Activated CD8-positive, alpha-beta T cell treated with anti-CD3 and anti-CD28 coated beads for 36 hours (primary cell): ENCODE results near the gene PIR. TPM values are rescaled to one million over a fixed set of nuclear protein-coding genes. Genes with fewer than 3 reads are reported as not detected.

Source experiments
- ATAC-seq: fragments of 200-7000 bp; cut with Tn5 transposase; one replicate; pipeline ENCODE4 v1.10.0; 2021; ENCODE audit warnings: mild to moderate bottlenecking, moderate library complexity
- CTCF ChIA-PET: fragments of 350-600 bp; sonication (Branson Sonifier 250); formaldehyde crosslinking; loops from one replicate; lab custom pipeline; 2021; ENCODE audit warnings: antibody characterized with exemption; lab: Charles Lee
- POLR2A ChIA-PET: fragments of 350-600 bp; sonication (Branson Sonifier 250); formaldehyde crosslinking; loops from one replicate; lab custom pipeline; 2021; ENCODE audit warnings: antibody characterized with exemption; lab: Charles Lee
- DNase-seq: peaks from one replicate; pipeline ENCODE4 v3.0.0-alpha.2; 2020
- H3K27ac Mint-ChIP-seq: one replicate; pipeline ENCODE4 v1.8.0; 2021; ENCODE audit warnings: mild to moderate bottlenecking, mixed read lengths
- H3K27me3 Mint-ChIP-seq: one replicate; pipeline ENCODE4 v1.8.0; 2021; ENCODE audit warnings: mixed read lengths
- H3K36me3 Mint-ChIP-seq: one replicate; pipeline ENCODE4 v1.8.0; 2021; ENCODE audit warnings: low read depth, mixed read lengths
- H3K4me1 Mint-ChIP-seq: one replicate; pipeline ENCODE4 v1.8.0; 2021; ENCODE audit warnings: low read depth, mixed read lengths
- H3K4me3 Mint-ChIP-seq: one replicate; pipeline ENCODE4 v1.8.0; 2021; ENCODE audit warnings: mild to moderate bottlenecking, moderate library complexity, mixed read lengths
- H3K9me3 Mint-ChIP-seq: one replicate; pipeline ENCODE4 v1.8.0; 2021; ENCODE audit warnings: mixed read lengths
- intact Hi-C: fragments of 100-400 bp; cut with micrococcal nuclease; formaldehyde crosslinking; loops from one replicate; pipeline ENCODE4 v1.10.0; 2022
- total RNA-seq, 2 experiments: library from RNA; stranded (reverse); gene quantifications; one replicate each; pipeline ENCODE4 v1.2.3, GENCODE V29; 2021
- TF ChIP-seq, protein P1 (sequence below): fragments of 200-600 bp; IDR thresholded peaks from one replicate; pipeline ENCODE4 v1.8.0; 2022; ENCODE audit warnings: antibody characterized with exemption, mild to moderate bottlenecking

The PIR gene
- total RNA-seq, 2 experiments from 2014 or later, result 0.74 to 1.2 TPM

DNA sequence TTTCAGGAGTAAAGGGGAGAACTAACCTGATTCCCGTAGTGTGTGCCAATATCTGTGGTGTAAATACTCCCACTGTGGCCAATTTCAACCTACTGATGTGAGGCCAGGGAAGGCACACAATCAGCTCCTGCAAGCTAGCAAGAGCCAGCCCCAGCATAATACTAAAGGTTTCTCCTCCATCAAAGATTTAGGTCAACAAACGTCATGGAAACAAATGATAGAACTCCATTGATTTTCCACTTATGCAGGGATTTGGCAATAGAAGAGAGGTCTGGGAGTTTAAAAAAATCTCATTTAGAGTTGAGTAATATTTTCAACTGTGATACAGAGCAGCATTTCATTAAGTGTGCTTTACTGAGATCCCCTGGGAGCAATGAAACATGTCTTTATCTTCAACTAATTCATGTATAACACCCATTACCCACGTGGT lies 93.2 kb downstream of the PIR start:
- H3K27ac Mint-ChIP-seq, result no peak overlapping the region
- H3K4me1 Mint-ChIP-seq, result no peaks in the 10 kb centered on the region
- no peaks in the 10 kb centered on the region for H3K36me3 Mint-ChIP-seq
- ChIA-PET CTCF (no interaction called here), POLR2A (no interaction called here)
- H3K27me3 Mint-ChIP-seq, result no peaks in the 10 kb centered on the region
- H3K4me3 Mint-ChIP-seq, result no peak overlapping the region
- ATAC-seq, result no peak
- intact Hi-C loops, result no loop called here
- H3K9me3 Mint-ChIP-seq, result no peaks in the 10 kb centered on the region
- DNase-seq, result no peak
- TF ChIP-seq, protein P1, sequence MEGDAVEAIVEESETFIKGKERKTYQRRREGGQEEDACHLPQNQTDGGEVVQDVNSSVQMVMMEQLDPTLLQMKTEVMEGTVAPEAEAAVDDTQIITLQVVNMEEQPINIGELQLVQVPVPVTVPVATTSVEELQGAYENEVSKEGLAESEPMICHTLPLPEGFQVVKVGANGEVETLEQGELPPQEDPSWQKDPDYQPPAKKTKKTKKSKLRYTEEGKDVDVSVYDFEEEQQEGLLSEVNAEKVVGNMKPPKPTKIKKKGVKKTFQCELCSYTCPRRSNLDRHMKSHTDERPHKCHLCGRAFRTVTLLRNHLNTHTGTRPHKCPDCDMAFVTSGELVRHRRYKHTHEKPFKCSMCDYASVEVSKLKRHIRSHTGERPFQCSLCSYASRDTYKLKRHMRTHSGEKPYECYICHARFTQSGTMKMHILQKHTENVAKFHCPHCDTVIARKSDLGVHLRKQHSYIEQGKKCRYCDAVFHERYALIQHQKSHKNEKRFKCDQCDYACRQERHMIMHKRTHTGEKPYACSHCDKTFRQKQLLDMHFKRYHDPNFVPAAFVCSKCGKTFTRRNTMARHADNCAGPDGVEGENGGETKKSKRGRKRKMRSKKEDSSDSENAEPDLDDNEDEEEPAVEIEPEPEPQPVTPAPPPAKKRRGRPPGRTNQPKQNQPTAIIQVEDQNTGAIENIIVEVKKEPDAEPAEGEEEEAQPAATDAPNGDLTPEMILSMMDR, result no peak

DNA sequence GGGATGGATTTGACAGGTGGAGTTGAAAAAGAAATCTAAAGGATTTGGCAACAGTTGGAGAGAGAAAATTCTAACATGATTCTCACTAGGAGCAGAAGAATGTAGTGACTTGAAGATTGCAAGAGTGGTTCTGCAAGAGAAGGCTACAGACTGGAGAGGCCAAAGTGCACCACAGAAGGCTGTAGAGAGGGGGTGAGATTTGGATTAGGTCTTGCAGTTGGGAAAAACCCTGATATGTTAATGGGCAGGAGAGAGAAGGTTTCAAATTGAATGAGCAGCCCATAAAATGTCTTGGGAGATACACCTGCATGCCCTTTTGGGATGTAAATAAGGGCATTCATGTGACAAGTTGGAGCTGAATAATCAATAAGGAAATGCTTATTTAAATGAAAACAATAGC lies 94.3 kb downstream of the PIR start:
- intact Hi-C loops, result no loop called here
- no peaks in the 10 kb centered on the region for H3K36me3 Mint-ChIP-seq
- no peak for DNase-seq
- H3K4me3 Mint-ChIP-seq, result no peak overlapping the region
- no peaks in the 10 kb centered on the region for H3K9me3 Mint-ChIP-seq
- no peak overlapping the region for H3K27ac Mint-ChIP-seq
- no peaks in the 10 kb centered on the region for H3K27me3 Mint-ChIP-seq
- ATAC-seq, result no peak
- ChIA-PET CTCF (no interaction called here), POLR2A (no interaction called here)
- TF ChIP-seq, protein P1, result no peak
- no peaks in the 10 kb centered on the region for H3K4me1 Mint-ChIP-seq

DNA sequence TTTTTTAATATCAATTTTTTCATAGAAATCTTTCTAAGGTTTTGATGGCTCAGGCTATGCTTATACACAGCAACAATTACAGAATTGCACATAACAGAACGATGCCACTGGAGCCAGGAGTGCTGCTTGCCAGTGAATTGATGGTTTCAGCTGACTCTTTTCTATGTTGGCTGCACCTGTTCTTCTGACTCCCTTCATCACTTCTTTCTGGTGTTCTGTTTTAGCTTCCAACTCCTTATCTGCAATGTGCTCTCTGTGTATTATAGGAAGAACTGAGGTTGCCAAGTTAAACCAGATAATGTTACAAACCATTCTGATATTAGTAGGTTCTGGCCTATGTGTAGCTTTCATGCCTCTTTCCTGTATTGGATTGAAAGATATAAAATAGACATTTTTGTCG lies 97.3 kb downstream of the PIR start:
- DNase-seq (no peak), ATAC-seq (no peak)
- Mint-ChIP-seq H3K4me3 (no peak overlapping the region), H3K36me3 (no peaks in the 10 kb centered on the region), H3K9me3 (no peaks in the 10 kb centered on the region), H3K4me1 (no peaks in the 10 kb centered on the region), H3K27ac (no peak overlapping the region), H3K27me3 (no peaks in the 10 kb centered on the region)
- POLR2A ChIA-PET, result no interaction called here
- intact Hi-C loops, result no loop called here
- TF ChIP-seq, protein P1, result no peak
- CTCF ChIA-PET, result no interaction called here

DNA sequence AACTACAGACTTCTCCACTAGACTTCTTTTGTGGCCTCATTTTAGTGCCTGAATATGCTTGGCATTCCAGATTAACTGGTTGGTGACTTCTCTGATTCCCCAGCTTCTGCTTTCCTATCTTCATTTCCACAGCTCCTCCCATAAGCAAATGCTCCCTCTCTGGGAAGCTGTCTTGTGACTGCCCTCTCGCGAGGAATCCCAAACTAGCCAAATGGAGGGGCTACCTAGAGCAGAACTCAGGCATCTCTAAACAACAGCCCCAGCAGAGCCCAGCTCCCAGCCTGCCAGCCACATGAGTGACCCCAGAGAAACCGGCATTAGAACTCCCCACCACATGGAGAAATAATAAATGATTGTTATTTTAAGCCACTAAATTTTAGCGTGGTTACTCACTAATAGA lies 101.3 kb downstream of the PIR start:
- CTCF ChIA-PET, result no interaction called here

DNA sequence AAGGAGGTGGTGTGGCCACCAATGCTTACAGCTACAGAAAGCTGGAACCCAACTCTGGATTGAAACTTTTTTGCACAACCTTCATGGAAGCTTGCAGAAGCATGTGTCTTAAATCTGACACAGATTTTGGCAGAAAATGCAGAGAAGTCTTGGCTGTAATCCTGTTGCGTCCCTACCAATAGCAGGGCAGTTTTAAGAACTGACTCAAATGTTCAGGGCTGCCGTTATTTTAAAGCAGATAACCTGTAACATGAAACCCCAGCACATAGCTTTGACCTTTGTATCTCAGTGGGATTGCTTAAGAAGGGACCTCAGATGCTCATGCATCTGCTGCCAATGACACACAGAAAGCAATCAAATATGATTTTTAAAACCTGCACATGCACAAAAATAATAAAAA lies 108.8 kb downstream of the PIR start, which contains the start of gene VEGFD:
VEGFD (minus strand) TSS at position 110 of the 400 bp plus-strand sequence. CDS start 467 bp downstream, outside the sequence.
- H3K9me3 Mint-ChIP-seq, result no peaks in the 10 kb centered on the region
- ATAC-seq (no peak), DNase-seq (no peak)
- TF ChIP-seq, protein P1, result no peak
- peaks cover 3% of the 10 kb centered on the region for H3K27me3 Mint-ChIP-seq
- intact Hi-C loops, result no loop called here
- no peaks in the 10 kb centered on the region for H3K4me1 Mint-ChIP-seq
- no peaks in the 10 kb centered on the region for H3K36me3 Mint-ChIP-seq
- CTCF ChIA-PET, result no interaction called here
- no peak within 1 kb of the TSS for H3K27ac Mint-ChIP-seq
- no peak within 1 kb of the TSS for H3K4me3 Mint-ChIP-seq
- POLR2A ChIA-PET, result no interaction called here

More for the DNA sequence above, 101.3 kb downstream of the PIR start:
- POLR2A ChIA-PET, result no interaction called here
- no peak overlapping the region for H3K27ac Mint-ChIP-seq
- ATAC-seq (no peak), DNase-seq (no peak)
- TF ChIP-seq, protein P1, result no peak
- intact Hi-C loops, result no loop called here
- no peaks in the 10 kb centered on the region for H3K36me3 Mint-ChIP-seq
- no peak overlapping the region for H3K4me3 Mint-ChIP-seq
- H3K9me3 Mint-ChIP-seq, result no peaks in the 10 kb centered on the region
- H3K27me3 Mint-ChIP-seq, result no peaks in the 10 kb centered on the region
- no peaks in the 10 kb centered on the region for H3K4me1 Mint-ChIP-seq
